Measurements from ENCODE around the gene GP5. TPM values are rescaled to one million over a fixed set of nuclear protein-coding genes. Genes with fewer than 3 reads are reported as not detected.

Gene GP5, protein sequence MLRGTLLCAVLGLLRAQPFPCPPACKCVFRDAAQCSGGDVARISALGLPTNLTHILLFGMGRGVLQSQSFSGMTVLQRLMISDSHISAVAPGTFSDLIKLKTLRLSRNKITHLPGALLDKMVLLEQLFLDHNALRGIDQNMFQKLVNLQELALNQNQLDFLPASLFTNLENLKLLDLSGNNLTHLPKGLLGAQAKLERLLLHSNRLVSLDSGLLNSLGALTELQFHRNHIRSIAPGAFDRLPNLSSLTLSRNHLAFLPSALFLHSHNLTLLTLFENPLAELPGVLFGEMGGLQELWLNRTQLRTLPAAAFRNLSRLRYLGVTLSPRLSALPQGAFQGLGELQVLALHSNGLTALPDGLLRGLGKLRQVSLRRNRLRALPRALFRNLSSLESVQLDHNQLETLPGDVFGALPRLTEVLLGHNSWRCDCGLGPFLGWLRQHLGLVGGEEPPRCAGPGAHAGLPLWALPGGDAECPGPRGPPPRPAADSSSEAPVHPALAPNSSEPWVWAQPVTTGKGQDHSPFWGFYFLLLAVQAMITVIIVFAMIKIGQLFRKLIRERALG
- 0.07 and 0.42 TPM in 2 replicates for total RNA-seq

GRCh38 chr3:194399166-194399565, at the start of gene GP5:
Gene GP5 (minus strand): TSS chr3:194399266. CDS start chr3:194398282, 984 bp downstream.
- no peaks in the 10 kb centered on the region for H3K36me3 ChIP-seq (ENCODE audit: control insufficient read depth, insufficient read depth, low read length)
- no peak for TF ChIP-seq CTCF (IDR thresholded peaks at IDR 0.05; ENCODE audit: insufficient read depth, low read length, poor library complexity, severe bottlenecking)
- H3K27me3 ChIP-seq (ENCODE audit: control insufficient read depth, insufficient read depth, low read length) = peaks cover 26% of the 10 kb centered on the region
- no peak within 1 kb of the TSS for H3K4me3 ChIP-seq (ENCODE audit: low read depth, low read length)
- no peak for DNase-seq (ENCODE audit: low read depth)

DNA sequence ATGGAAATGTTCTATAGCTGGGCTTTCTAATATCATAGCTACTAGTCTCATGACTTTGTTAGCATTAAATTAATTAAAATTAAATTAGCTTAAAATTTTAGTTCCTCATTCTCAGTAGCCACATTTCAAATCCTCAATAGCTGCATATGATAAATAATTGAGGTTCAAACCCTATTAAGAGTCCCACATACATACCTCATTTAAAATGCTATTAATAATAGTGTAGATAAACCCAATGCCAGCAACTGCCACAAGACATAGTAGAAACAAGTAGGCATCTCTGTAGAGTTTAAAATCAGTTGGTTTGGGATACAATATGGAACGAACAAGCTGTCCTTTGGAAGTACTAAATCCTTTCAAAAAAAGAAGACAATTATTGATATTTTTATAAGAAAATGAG, 48.6 kb upstream of the GP5 start:
- no peak for DNase-seq (ENCODE audit: low read depth)
- Histone ChIP-seq H3K27me3 (ENCODE audit: control insufficient read depth, insufficient read depth, low read length) (no peaks in the 10 kb centered on the region), H3K4me3 (ENCODE audit: low read depth, low read length) (no peak overlapping the region), H3K36me3 (ENCODE audit: control insufficient read depth, insufficient read depth, low read length) (peaks cover 2% of the 10 kb centered on the region)
- TF ChIP-seq CTCF (IDR thresholded peaks at IDR 0.05; ENCODE audit: insufficient read depth, low read length, poor library complexity, severe bottlenecking) = no peak

DNA sequence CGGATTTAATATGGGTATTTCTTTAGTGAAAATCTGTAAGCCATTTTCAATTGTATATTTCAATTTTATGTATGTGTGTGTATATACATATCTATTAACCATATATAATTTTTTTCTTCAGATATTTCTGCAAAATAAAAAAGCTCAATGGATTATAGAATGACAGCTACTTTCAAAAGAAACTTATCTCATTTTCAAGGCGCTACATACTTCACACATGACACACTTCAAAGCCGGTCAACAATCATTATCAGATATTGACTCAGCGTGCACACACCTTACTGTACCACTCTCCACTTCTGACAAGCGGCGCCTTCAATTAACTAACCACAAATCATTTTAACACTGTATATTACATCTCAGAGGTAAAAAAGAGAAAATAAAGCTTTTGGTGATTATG, 48.1 kb upstream of the GP5 start:
- no peaks in the 10 kb centered on the region for H3K27me3 ChIP-seq (ENCODE audit: control insufficient read depth, insufficient read depth, low read length)
- TF ChIP-seq CTCF (IDR thresholded peaks at IDR 0.05; ENCODE audit: insufficient read depth, low read length, poor library complexity, severe bottlenecking) = no peak
- no peak overlapping the region for H3K4me3 ChIP-seq (ENCODE audit: low read depth, low read length)
- peaks cover 2% of the 10 kb centered on the region for H3K36me3 ChIP-seq (ENCODE audit: control insufficient read depth, insufficient read depth, low read length)
- no peak for DNase-seq (ENCODE audit: low read depth)

DNA sequence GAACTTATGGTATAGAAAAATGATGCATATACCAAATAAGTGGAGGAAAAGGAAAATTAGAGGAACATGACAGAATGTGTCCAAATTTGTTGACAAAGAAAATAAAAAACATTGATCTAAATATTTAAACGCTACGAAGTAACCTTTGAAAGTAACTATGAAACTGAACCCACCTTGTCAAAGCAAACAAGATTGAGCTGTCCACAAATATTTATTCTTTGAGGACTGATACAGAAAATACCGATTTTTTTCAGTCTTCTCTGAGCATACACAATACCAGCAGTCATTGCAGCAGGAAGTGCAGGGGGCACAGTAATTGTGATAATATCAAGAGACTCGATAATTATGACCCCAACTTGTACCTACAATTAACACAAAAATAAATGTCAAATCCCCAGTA, 47.7 kb upstream of the GP5 start:
- Histone ChIP-seq H3K27me3 (ENCODE audit: control insufficient read depth, insufficient read depth, low read length) (no peaks in the 10 kb centered on the region), H3K4me3 (ENCODE audit: low read depth, low read length) (no peak overlapping the region), H3K36me3 (ENCODE audit: control insufficient read depth, insufficient read depth, low read length) (peaks cover 1% of the 10 kb centered on the region)
- TF ChIP-seq CTCF (IDR thresholded peaks at IDR 0.05; ENCODE audit: insufficient read depth, low read length, poor library complexity, severe bottlenecking) = no peak
- DNase-seq (ENCODE audit: low read depth) = no peak

- no peak for DNase-seq (ENCODE audit: low read depth)
- no peak overlapping the region for H3K4me3 ChIP-seq (ENCODE audit: low read depth, low read length)
- no peak for TF ChIP-seq CTCF (IDR thresholded peaks at IDR 0.05; ENCODE audit: insufficient read depth, low read length, poor library complexity, severe bottlenecking)
- H3K36me3 ChIP-seq (ENCODE audit: control insufficient read depth, insufficient read depth, low read length) = peaks cover 1% of the 10 kb centered on the region
- no peaks in the 10 kb centered on the region for H3K27me3 ChIP-seq (ENCODE audit: control insufficient read depth, insufficient read depth, low read length)
These were observed 47.1 kb upstream of the GP5 start for GRCh38 chr3:194446172-194446571.

Data from kidney epithelial cell (primary cell).